HEK293 (cell line): ENCODE data around the gene GCNT1.

Experiments used
- CTCF ChIA-PET: fragments of 350-600 bp; formaldehyde crosslinking; extraction: SDS; loops from one replicate; lab custom pipeline; 2021; ENCODE audit warnings: antibody characterized with exemption; lab: Yijun Ruan, JAX
- POLR2A ChIA-PET: fragments of 300-600 bp; formaldehyde crosslinking; extraction: SDS; loops from one replicate; lab custom pipeline; 2020; ENCODE audit warnings: antibody characterized with exemption, inconsistent platforms; lab: Yijun Ruan, JAX
- H3K27ac ChIP-seq: fragments of 200-500 bp; sonication (Bioruptor generic); 2 replicates; pipeline ENCODE4 v1.5.1; 2014; ENCODE audit warnings: low read depth, low read length, control low read depth, inconsistent platforms; ENCODE audit errors: extremely low read depth
- H3K36me3 ChIP-seq, 2 experiments: fragments of 200-500 bp in 1 of 2; sonication (Bioruptor generic) in 1 of 2; 1 replicate in 1 of 2; 2 replicates in 1 of 2; pipeline ENCODE4 v1.5.1; 2014 to 2017; ENCODE audit warnings: inconsistent platforms in 2 of 2, low read length in 2 of 2; ENCODE audit not compliant: control insufficient read depth in 2 of 2, insufficient read depth in 1 of 2
- H3K4me1 ChIP-seq: fragments of 200-500 bp; sonication (Bioruptor generic); 2 replicates; pipeline ENCODE4 v1.5.1; 2014; ENCODE audit warnings: mild to moderate bottlenecking, low read length, inconsistent platforms; ENCODE audit not compliant: control insufficient read depth, insufficient read depth
- H3K4me3 ChIP-seq: 2 replicates; pipeline ENCODE4 v1.5.1; 2011; ENCODE audit warnings: low read depth, mild to moderate bottlenecking, control low read depth, low read length, moderate library complexity
- H3K9me3 ChIP-seq: fragments of 200-500 bp; sonication (Bioruptor generic); 2 replicates; pipeline ENCODE4 v1.5.1; 2014; ENCODE audit warnings: low read depth, low read length, inconsistent platforms; ENCODE audit not compliant: control insufficient read depth, insufficient read depth
- ATF2 ChIP-seq: fragments of 450-650 bp; formaldehyde crosslinking; IDR thresholded peaks from 2 replicates; pipeline ENCODE4 v1.5.1; 2016; ENCODE audit warnings: missing biosample characterization, missing genetic modification characterization, low read depth
- ELK4 ChIP-seq: IDR thresholded peaks from 2 replicates; pipeline ENCODE4 v1.6.1; 2011; ENCODE audit warnings: mild to moderate bottlenecking, low read depth, low read length, borderline replicate concordance
- KLF1 ChIP-seq: fragments of 450-650 bp; formaldehyde crosslinking; IDR thresholded peaks from 2 replicates; pipeline ENCODE4 v1.5.1; 2016; ENCODE audit warnings: missing biosample characterization, missing genetic modification characterization
- REPIN1 ChIP-seq: fragments of 450-650 bp; formaldehyde crosslinking; IDR thresholded peaks from 2 replicates; pipeline ENCODE4 v1.5.1; 2017; ENCODE audit warnings: missing biosample characterization, missing genetic modification characterization, low read depth
- ZBTB1 ChIP-seq: fragments of 450-650 bp; formaldehyde crosslinking; IDR thresholded peaks from 2 replicates; pipeline ENCODE4 v1.5.1; 2016; ENCODE audit warnings: missing biosample characterization, missing genetic modification characterization
- ZBTB21 ChIP-seq: fragments of 450-650 bp; formaldehyde crosslinking; IDR thresholded peaks from 2 replicates; pipeline ENCODE4 v1.5.1; 2017; ENCODE audit warnings: missing biosample characterization, missing genetic modification characterization
- ZNF157 ChIP-seq: fragments of 450-650 bp; formaldehyde crosslinking; IDR thresholded peaks from 2 replicates; pipeline ENCODE4 v1.5.1; 2016; ENCODE audit warnings: missing biosample characterization, missing genetic modification characterization
- ZNF26 ChIP-seq: fragments of 450-650 bp; formaldehyde crosslinking; IDR thresholded peaks from 2 replicates; pipeline ENCODE4 v1.5.1; 2016; ENCODE audit warnings: missing biosample characterization, missing genetic modification characterization
- ZNF266 ChIP-seq: fragments of 450-650 bp; formaldehyde crosslinking; IDR thresholded peaks from 2 replicates; pipeline ENCODE4 v1.5.1; 2016; ENCODE audit warnings: missing biosample characterization, missing genetic modification characterization, low read depth
- ZNF366 ChIP-seq: fragments of 450-650 bp; formaldehyde crosslinking; conservative IDR thresholded peaks from 2 replicates; pipeline ENCODE4 v1.5.1; 2016; ENCODE audit warnings: missing biosample characterization, missing genetic modification characterization
- ZNF398 ChIP-seq: fragments of 450-650 bp; formaldehyde crosslinking; IDR thresholded peaks from 2 replicates; pipeline ENCODE4 v1.5.1; 2017; ENCODE audit warnings: missing biosample characterization, missing genetic modification characterization
- ZNF560 ChIP-seq: fragments of 450-650 bp; formaldehyde crosslinking; IDR thresholded peaks from 2 replicates; pipeline ENCODE4 v1.5.1; 2017; ENCODE audit warnings: missing biosample characterization, missing genetic modification characterization, borderline replicate concordance
- ZNF645 ChIP-seq: fragments of 450-650 bp; formaldehyde crosslinking; IDR thresholded peaks from 2 replicates; pipeline ENCODE4; 2016; ENCODE audit warnings: missing biosample characterization, missing genetic modification characterization
- ZNF747 ChIP-seq: fragments of 450-650 bp; formaldehyde crosslinking; IDR thresholded peaks from 2 replicates; pipeline ENCODE4 v1.5.1; 2016; ENCODE audit warnings: missing biosample characterization, missing genetic modification characterization
- ZNF777 ChIP-seq: fragments of 450-650 bp; formaldehyde crosslinking; IDR thresholded peaks from 2 replicates; pipeline ENCODE4 v1.5.1; 2017; ENCODE audit warnings: missing biosample characterization, missing genetic modification characterization, borderline replicate concordance
- ZNF785 ChIP-seq: fragments of 450-650 bp; formaldehyde crosslinking; IDR thresholded peaks from 2 replicates; pipeline ENCODE4 v1.5.1; 2016; ENCODE audit warnings: missing biosample characterization, missing genetic modification characterization
- ZNF843 ChIP-seq: fragments of 450-650 bp; formaldehyde crosslinking; IDR thresholded peaks from 2 replicates; pipeline ENCODE4 v1.5.1; 2016; ENCODE audit warnings: missing biosample characterization, missing genetic modification characterization
- ZXDB ChIP-seq: fragments of 450-650 bp; formaldehyde crosslinking; IDR thresholded peaks from 2 replicates; pipeline ENCODE4 v1.5.1; 2016; ENCODE audit warnings: missing biosample characterization, missing genetic modification characterization

GCNT1 gene

GRCh38 chr9:76502746-76503145 lies 43.8 kb downstream of the GCNT1 start:
- H3K4me3 ChIP-seq = no peak overlapping the region
- H3K9me3 ChIP-seq = no peaks in the 10 kb centered on the region
- TF ChIP-seq ZNF785 (tag by site-specific recombination) (no peak), ZNF645 (tag by site-specific recombination) (no peak), ZBTB21 (tag by site-specific recombination) (no peak), ZNF747 (no peak), KLF1 (tag by site-specific recombination) (no peak), ZBTB1 (tag by site-specific recombination) (no peak), ZNF560 (tag by site-specific recombination) (no peak), ZNF366 (tag by site-specific recombination) (no peak), ZNF843 (tag by site-specific recombination) (no peak), ZXDB (tag by site-specific recombination) (no peak), ZNF26 (no peak), ZNF398 (no peak), ELK4 (no peak)
- TF ChIP-seq, all 188 proteins: peak for 0
- Histone ChIP-seq H3K27ac (no peak overlapping the region), H3K4me1 (peaks cover 5% of the 10 kb centered on the region), H3K36me3 (peaks cover 0 to 16% of the 10 kb centered on the region in 2 experiments; a peak in 1 of 3 replicates)
- ChIA-PET POLR2A (no interaction called here), CTCF (interaction anchor here (0.6 kb wide), 1 partner anchor 31 kb away, joined by 3 read pairs; no protein-coding TSS in a partner anchor)

- Histone ChIP-seq H3K36me3 (no peaks in the 10 kb centered on the region), H3K27ac (no peak overlapping the region), H3K9me3 (no peaks in the 10 kb centered on the region), H3K4me3 (no peak overlapping the region), H3K4me1 (no peaks in the 10 kb centered on the region)
- CTCF ChIA-PET = interaction anchor here (0.5 to 1.1 kb wide), 2 partner anchors 37 to 362 kb away, joined by 3 to 4 read pairs; no protein-coding TSS in a partner anchor
- POLR2A ChIA-PET = no interaction called here
- TF ChIP-seq ZNF157 (tag by site-specific recombination) (no peak), ZNF266 (tag by site-specific recombination) (no peak), ATF2 (tag by site-specific recombination) (no peak), REPIN1 (tag by site-specific recombination) (no peak), ZNF777 (no peak)
Measured at GRCh38 chr9:76510041-76510440, 51.1 kb downstream of the GCNT1 start.
